B cell (primary cell): ENCODE results near the gene GNG2. TPM values are rescaled to one million over a fixed set of nuclear protein-coding genes. Genes with fewer than 3 reads are reported as not detected.

Source experiments
- ATAC-seq: fragments of 200-7000 bp; cut with Tn5 transposase; one replicate; pipeline ENCODE4 v1.10.0; 2021; ENCODE audit warnings: low read depth, mild to moderate bottlenecking, moderate number of reproducible peaks, moderate library complexity
- CTCF ChIA-PET: fragments of 350-600 bp; sonication (Branson Sonifier 250); formaldehyde crosslinking; loops from one replicate; lab custom pipeline; 2021; ENCODE audit warnings: antibody characterized with exemption, inconsistent platforms; lab: Charles Lee
- POLR2A ChIA-PET: fragments of 350-600 bp; sonication (Branson Sonifier 250); formaldehyde crosslinking; loops from one replicate; lab custom pipeline; 2021; ENCODE audit warnings: antibody characterized with exemption; lab: Charles Lee
- DNase-seq: peaks from one replicate; pipeline ENCODE4 v3.0.0; 2013
- H2AFZ ChIP-seq: 2 replicates; pipeline ENCODE4 v1.6.1; 2012; ENCODE audit warnings: mild to moderate bottlenecking, low read depth, low read length; ENCODE audit not compliant: insufficient read depth, poor library complexity, severe bottlenecking
- H3K27ac ChIP-seq, 2 donors: 1 replicate in 1 of 2; 2 replicates in 1 of 2; pipeline ENCODE4 v1.5.1; 2012 to 2013; ENCODE audit warnings: low read length in 2 of 2, mild to moderate bottlenecking in 2 of 2, moderate library complexity in 1 of 2
- H3K27me3 ChIP-seq, 4 experiments: fragments of 200-600 bp in 1 of 4; sonication (generic) in 1 of 4; replicated peaks in 1 of 4; 1 replicate in 2 of 4; 2 replicates in 2 of 4; pipeline versions ENCODE4 v1.6.1 to v1.7.0; 2013 to 2016; ENCODE audit warnings: low read length in 3 of 4, mild to moderate bottlenecking in 2 of 4, mixed read lengths in 1 of 4, moderate library complexity in 1 of 4; ENCODE audit not compliant: insufficient read depth in 4 of 4, control insufficient read depth in 3 of 4; ENCODE audit errors: control extremely low read depth in 1 of 4
- H3K36me3 ChIP-seq, 2 experiments: replicated peaks in 1 of 2; 1 replicate in 1 of 2; 2 replicates in 1 of 2; pipeline versions ENCODE4 v1.6.1 to v1.7.1; 2013; ENCODE audit warnings: low read length in 1 of 2; ENCODE audit not compliant: insufficient read depth in 2 of 2, control insufficient read depth in 1 of 2; ENCODE audit errors: control extremely low read depth in 1 of 2, extremely low read depth in 1 of 2
- H3K4me1 ChIP-seq, 2 donors: fragments of 200-600 bp in 1 of 2; sonication (generic) in 1 of 2; 1 replicate in 1 of 2; 2 replicates in 1 of 2; pipeline versions ENCODE4 v1.5.1 to v1.6.1; 2013 to 2017; ENCODE audit warnings: low read length in 2 of 2; ENCODE audit not compliant: control insufficient read depth in 2 of 2, insufficient read depth in 2 of 2
- H3K4me2 ChIP-seq: replicated peaks from 2 replicates; pipeline ENCODE3; 2012; ENCODE audit warnings: mild to moderate bottlenecking, low read depth, low read length; ENCODE audit not compliant: poor library complexity, severe bottlenecking
- H3K4me3 ChIP-seq, 5 experiments: fragments of 200-600 bp in 1 of 5; sonication (generic) in 1 of 5; 1 replicate in 3 of 5; 2 replicates in 2 of 5; pipeline versions ENCODE4 v1.5.1 to v1.7.0; 2011 to 2016; ENCODE audit warnings: low read length in 4 of 5, mild to moderate bottlenecking in 4 of 5, low read depth in 2 of 5, control low read depth in 1 of 5, moderate library complexity in 1 of 5; ENCODE audit not compliant: insufficient read depth in 1 of 5; ENCODE audit errors: control extremely low read depth in 1 of 5, extremely low read depth in 1 of 5
- H3K79me2 ChIP-seq: fragments of 200-600 bp; sonication (generic); one replicate; pipeline ENCODE4 v1.6.0; 2016; ENCODE audit warnings: low read length; ENCODE audit not compliant: control insufficient read depth, insufficient read depth
- H3K9ac ChIP-seq: fragments of 200-600 bp; sonication (generic); 2 replicates; pipeline ENCODE4 v1.6.1; 2017; ENCODE audit warnings: mild to moderate bottlenecking, low read length, moderate library complexity
- H3K9me3 ChIP-seq, 3 donors: one replicate each; pipeline versions ENCODE4 v1.6.1 to v1.7.1; 2013; ENCODE audit warnings: low read length in 2 of 3; ENCODE audit not compliant: control insufficient read depth in 2 of 3, insufficient read depth in 1 of 3; ENCODE audit errors: control extremely low read depth in 1 of 3
- H4K20me1 ChIP-seq: 2 replicates; pipeline ENCODE4 v1.6.0; 2012; ENCODE audit warnings: mild to moderate bottlenecking, low read length; ENCODE audit not compliant: insufficient read depth, control insufficient read depth, poor library complexity, severe bottlenecking
- H3K27ac Mint-ChIP-seq: one replicate; pipeline ENCODE4 v1.8.0; 2021; ENCODE audit warnings: mixed read lengths
- H3K27me3 Mint-ChIP-seq: one replicate; pipeline ENCODE4 v1.8.0; 2021; ENCODE audit warnings: mixed read lengths
- H3K4me1 Mint-ChIP-seq: one replicate; pipeline ENCODE4 v1.8.0; 2021; ENCODE audit warnings: mixed read lengths
- H3K4me3 Mint-ChIP-seq: one replicate; pipeline ENCODE4 v1.8.0; 2021; ENCODE audit warnings: mixed read lengths
- H3K9me3 Mint-ChIP-seq: one replicate; pipeline ENCODE4 v1.8.0; 2022; ENCODE audit warnings: mixed read lengths; ENCODE audit not compliant: insufficient read depth
- CTCF ChIP-seq: fragments of 200-600 bp; IDR thresholded peaks from one replicate; pipeline ENCODE4 v1.8.0; 2022; ENCODE audit warnings: antibody characterized with exemption, mild to moderate bottlenecking
- EZH2 ChIP-seq: IDR thresholded peaks from 2 replicates; pipeline ENCODE4 v1.6.1; 2012; ENCODE audit warnings: borderline replicate concordance, low read depth, mild to moderate bottlenecking, moderate library complexity, low read length; ENCODE audit not compliant: insufficient read depth, poor library complexity, severe bottlenecking
- WGBS: methylation state at CpG from one replicate; pipeline ENCODE4 v1.1.5; 2013; ENCODE audit warnings: missing lambda C conversion rate; ENCODE audit not compliant: insufficient coverage; 5-methylcytosine and 5-hydroxymethylcytosine counted together
- intact Hi-C: fragments of 100-400 bp; cut with micrococcal nuclease; formaldehyde crosslinking; loops from one replicate; pipeline ENCODE4 v1.10.0; 2022
- polyA plus RNA-seq: library from polyadenylated mRNA; depleted of rRNA; stranded (reverse); fragments of >200 nt; gene quantifications from 2 replicates; pipeline ENCODE4 v1.2.3, GENCODE V29; 2012
- total RNA-seq, 2 donors: library from RNA; stranded (reverse); fragments of 120-200 nt in 1 of 2; gene quantifications; 1 replicate in 1 of 2; 2 replicates in 1 of 2; pipeline versions ENCODE4 v1.2.3 to v1.2.4, GENCODE V29; 2013 to 2022

The GNG2 gene
- total and polyA plus RNA-seq, 2 donors (not counting 1 experiment from before 2014, with no cell fraction given) = 21.9 to 57.6 TPM

GRCh38 chr14:51870606-51871005, 10.2 kb downstream of the GNG2 start:
- no peak overlapping the region for H3K9ac ChIP-seq
- H2AFZ ChIP-seq = no peak overlapping the region
- DNase-seq (no peak), ATAC-seq (no peak)
- H3K4me2 ChIP-seq = no peak overlapping the region
- Mint-ChIP-seq H3K4me3 (peak overlapping the region; percentile 11), H3K9me3 (no peaks in the 10 kb centered on the region), H3K4me1 (peaks cover 48% of the 10 kb centered on the region), H3K27ac (no peak overlapping the region), H3K27me3 (no peaks in the 10 kb centered on the region)
- no peaks in the 10 kb centered on the region for H3K27me3 ChIP-seq
- H3K4me3 ChIP-seq = no peak overlapping the region
- TF ChIP-seq EZH2 (no peak), CTCF (no peak)
- no peaks in the 10 kb centered on the region for H3K9me3 ChIP-seq
- ChIA-PET POLR2A (interaction anchor here (0.7 kb wide), 1 partner anchor 43 kb away, joined by 3 read pairs; no protein-coding TSS in a partner anchor), CTCF (interaction anchor here (0.5 to 1.3 kb wide), 3 partner anchors 23 to 84 kb away, joined by 3 read pairs; no protein-coding TSS in a partner anchor)
- no peak overlapping the region for H3K27ac ChIP-seq
- peaks cover 13% of the 10 kb centered on the region for H4K20me1 ChIP-seq
- H3K79me2 ChIP-seq = peaks cover 95% of the 10 kb centered on the region
- WGBS = 100% methylated on average over 2 of the region's 2 CpGs
- peaks cover 60% of the 10 kb centered on the region in 2 donors for H3K4me1 ChIP-seq
- H3K36me3 ChIP-seq = peaks cover 0 to 4% of the 10 kb centered on the region in 2 experiments
- intact Hi-C loops = no loop called here

GRCh38 chr14:51871846-51872245, 11.4 kb downstream of the GNG2 start:
- ChIA-PET POLR2A (interaction anchor here (0.6 kb wide), 1 partner anchor 1053 kb away, joined by 3 read pairs; no protein-coding TSS in a partner anchor), CTCF (interaction anchor here (0.5 kb wide), 1 partner anchor 1638 kb away, joined by 4 read pairs; no protein-coding TSS in a partner anchor)
- H3K4me2 ChIP-seq = peak overlapping the region; percentile 17
- Mint-ChIP-seq H3K27me3 (no peaks in the 10 kb centered on the region), H3K4me3 (peak overlapping the region; percentile 8), H3K9me3 (no peaks in the 10 kb centered on the region), H3K27ac (peak overlapping the region; percentile 68), H3K4me1 (peaks cover 52% of the 10 kb centered on the region)
- H3K9ac ChIP-seq = no peak overlapping the region
- H3K27me3 ChIP-seq = no peaks in the 10 kb centered on the region
- no peak for DNase-seq
- WGBS = 44% methylated on average over 1 of the region's 2 CpGs
- peaks cover 0 to 4% of the 10 kb centered on the region in 2 experiments for H3K36me3 ChIP-seq
- H3K9me3 ChIP-seq = no peaks in the 10 kb centered on the region
- ATAC-seq = no peak
- H3K4me1 ChIP-seq = peaks cover 47 to 48% of the 10 kb centered on the region in 2 donors
- TF ChIP-seq EZH2 = no peak
- TF ChIP-seq CTCF = no peak
- no peak overlapping the region for H3K4me3 ChIP-seq
- peak overlapping the region in 1 of 2 donors; percentile 55 for H3K27ac ChIP-seq
- no peak overlapping the region for H2AFZ ChIP-seq
- H3K79me2 ChIP-seq = peaks cover 94% of the 10 kb centered on the region
- peaks cover 13% of the 10 kb centered on the region for H4K20me1 ChIP-seq
- intact Hi-C loops = no loop called here
